ENCODE data around the gene CRISPLD2. TPM values are rescaled to one million over a fixed set of nuclear protein-coding genes. Genes with fewer than 3 reads are reported as not detected.

Gene CRISPLD2
- total RNA-seq, 1 donor, result 40.2 TPM

GRCh38 chr16:84874004-84874435 is 54.2 kb downstream of the CRISPLD2 start:
- no peak for TF ChIP-seq CTCF (IDR thresholded peaks at IDR 0.05; ENCODE audit: extremely low read depth, low read depth, low read length)
- Histone ChIP-seq H3K4me2 (ENCODE audit: insufficient read depth, low read length) (no peak overlapping the region), H3K27ac (ENCODE audit: low read depth, low read length) (no peak overlapping the region), H3K36me3 (ENCODE audit: insufficient read depth, low read length) (no peaks in the 10 kb centered on the region), H4K20me1 (ENCODE audit: insufficient read depth, low read length) (no peaks in the 10 kb centered on the region), H3K4me3 (ENCODE audit: insufficient read depth, low read length) (no peak overlapping the region), H3K9me3 (ENCODE audit: low read depth, low read length) (no peaks in the 10 kb centered on the region), H2AFZ (ENCODE audit: low read length) (no peak overlapping the region), H3K27me3 (ENCODE audit: insufficient read depth, low read length) (no peaks in the 10 kb centered on the region), H3K79me2 (ENCODE audit: insufficient read depth, low read length) (no peaks in the 10 kb centered on the region), H3K4me1 (ENCODE audit: insufficient read depth, low read length) (no peaks in the 10 kb centered on the region)
- DNase-seq (ENCODE audit: insufficient read length, low spot score, missing footprints), result peak; percentile 3

DNA sequence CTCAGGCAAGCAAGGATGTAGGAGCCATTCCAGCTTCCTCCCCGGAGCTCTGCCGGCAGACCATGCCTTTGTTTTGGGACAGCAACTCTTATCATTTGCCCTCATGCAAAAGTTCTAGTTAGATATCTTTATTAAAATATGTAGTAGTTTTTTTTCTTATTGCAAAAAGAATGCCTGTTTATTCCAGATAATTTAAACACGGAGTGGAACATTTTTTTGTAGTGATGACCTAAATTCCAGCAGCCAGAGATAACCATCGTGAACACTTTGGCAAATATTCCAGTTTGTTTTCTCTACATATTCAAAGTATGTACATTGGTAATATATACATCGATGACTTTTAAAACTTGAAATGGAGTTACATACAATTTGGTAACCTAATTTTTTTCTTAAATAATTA is 54.8 kb downstream of the CRISPLD2 start:
- H3K27ac ChIP-seq (ENCODE audit: low read depth, low read length), result no peak overlapping the region
- H2AFZ ChIP-seq (ENCODE audit: low read length), result no peak overlapping the region
- TF ChIP-seq CTCF (IDR thresholded peaks at IDR 0.05; ENCODE audit: extremely low read depth, low read depth, low read length), result no peak
- no peaks in the 10 kb centered on the region for H3K9me3 ChIP-seq (ENCODE audit: low read depth, low read length)
- no peaks in the 10 kb centered on the region for H3K36me3 ChIP-seq (ENCODE audit: insufficient read depth, low read length)
- H3K4me2 ChIP-seq (ENCODE audit: insufficient read depth, low read length), result no peak overlapping the region
- H3K4me1 ChIP-seq (ENCODE audit: insufficient read depth, low read length), result no peaks in the 10 kb centered on the region
- H3K27me3 ChIP-seq (ENCODE audit: insufficient read depth, low read length), result no peaks in the 10 kb centered on the region
- H3K4me3 ChIP-seq (ENCODE audit: insufficient read depth, low read length), result no peak overlapping the region
- DNase-seq (ENCODE audit: insufficient read length, low spot score, missing footprints), result peak; percentile 66
- H4K20me1 ChIP-seq (ENCODE audit: insufficient read depth, low read length), result no peaks in the 10 kb centered on the region
- H3K79me2 ChIP-seq (ENCODE audit: insufficient read depth, low read length), result no peaks in the 10 kb centered on the region

DNA sequence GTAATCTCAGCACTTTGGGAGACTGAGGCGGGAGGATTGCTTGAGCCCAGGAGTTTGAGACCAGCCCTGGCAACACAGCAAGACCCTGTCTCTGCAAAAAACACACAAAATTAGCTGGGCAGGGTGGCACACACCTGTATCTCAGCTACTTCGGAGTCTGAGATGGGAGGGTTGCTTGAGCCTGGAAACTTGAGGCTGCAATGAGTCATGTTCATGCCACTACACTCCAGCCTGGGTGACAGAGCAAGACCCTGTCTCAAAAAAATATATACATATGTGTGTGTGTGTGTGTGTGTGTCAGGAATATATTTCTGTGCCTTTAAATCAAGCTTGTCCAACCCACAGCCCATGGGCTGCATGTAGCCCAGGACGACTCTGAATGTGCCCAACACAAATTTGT is 55.2 kb downstream of the CRISPLD2 start:
- no peaks in the 10 kb centered on the region for H3K4me1 ChIP-seq (ENCODE audit: insufficient read depth, low read length)
- no peak overlapping the region for H3K27ac ChIP-seq (ENCODE audit: low read depth, low read length)
- no peaks in the 10 kb centered on the region for H3K9me3 ChIP-seq (ENCODE audit: low read depth, low read length)
- H3K27me3 ChIP-seq (ENCODE audit: insufficient read depth, low read length), result no peaks in the 10 kb centered on the region
- H3K4me3 ChIP-seq (ENCODE audit: insufficient read depth, low read length), result no peak overlapping the region
- H4K20me1 ChIP-seq (ENCODE audit: insufficient read depth, low read length), result no peaks in the 10 kb centered on the region
- H2AFZ ChIP-seq (ENCODE audit: low read length), result no peak overlapping the region
- H3K4me2 ChIP-seq (ENCODE audit: insufficient read depth, low read length), result no peak overlapping the region
- TF ChIP-seq CTCF (IDR thresholded peaks at IDR 0.05; ENCODE audit: extremely low read depth, low read depth, low read length), result no peak
- H3K79me2 ChIP-seq (ENCODE audit: insufficient read depth, low read length), result no peaks in the 10 kb centered on the region
- no peak for DNase-seq (ENCODE audit: insufficient read length, low spot score, missing footprints)
- no peaks in the 10 kb centered on the region for H3K36me3 ChIP-seq (ENCODE audit: insufficient read depth, low read length)

GRCh38 chr16:84875846-84876245 is 56.1 kb downstream of the CRISPLD2 start:
- Histone ChIP-seq H3K27me3 (ENCODE audit: insufficient read depth, low read length) (no peaks in the 10 kb centered on the region), H3K27ac (ENCODE audit: low read depth, low read length) (no peak overlapping the region), H3K9me3 (ENCODE audit: low read depth, low read length) (no peaks in the 10 kb centered on the region), H4K20me1 (ENCODE audit: insufficient read depth, low read length) (no peaks in the 10 kb centered on the region), H2AFZ (ENCODE audit: low read length) (no peak overlapping the region), H3K79me2 (ENCODE audit: insufficient read depth, low read length) (no peaks in the 10 kb centered on the region), H3K4me2 (ENCODE audit: insufficient read depth, low read length) (no peak overlapping the region), H3K4me3 (ENCODE audit: insufficient read depth, low read length) (no peak overlapping the region), H3K36me3 (ENCODE audit: insufficient read depth, low read length) (no peaks in the 10 kb centered on the region), H3K4me1 (ENCODE audit: insufficient read depth, low read length) (no peaks in the 10 kb centered on the region)
- DNase-seq (ENCODE audit: insufficient read length, low spot score, missing footprints), result peak; percentile 53
- TF ChIP-seq CTCF (IDR thresholded peaks at IDR 0.05; ENCODE audit: extremely low read depth, low read depth, low read length), result no peak
